HG02623 (cell line): ENCODE measurements around the gene ELOVL3.
A peak's percentile ranks its signal among the peaks of the same experiment; 100 is the strongest.
"Not testable (repeated sequence)": the region's sequence is repeated elsewhere in the genome, so short reads cannot be mapped to it uniquely, and the experiment has no call there.

Experiments used
- ATAC-seq: cut with Tn5 transposase; IDR thresholded peaks from one replicate; pipeline ENCODE4 v1.9.1; 2021; ENCODE audit warnings: moderate library complexity; ENCODE audit not compliant: unreplicated experiment

The ELOVL3 gene

DNA sequence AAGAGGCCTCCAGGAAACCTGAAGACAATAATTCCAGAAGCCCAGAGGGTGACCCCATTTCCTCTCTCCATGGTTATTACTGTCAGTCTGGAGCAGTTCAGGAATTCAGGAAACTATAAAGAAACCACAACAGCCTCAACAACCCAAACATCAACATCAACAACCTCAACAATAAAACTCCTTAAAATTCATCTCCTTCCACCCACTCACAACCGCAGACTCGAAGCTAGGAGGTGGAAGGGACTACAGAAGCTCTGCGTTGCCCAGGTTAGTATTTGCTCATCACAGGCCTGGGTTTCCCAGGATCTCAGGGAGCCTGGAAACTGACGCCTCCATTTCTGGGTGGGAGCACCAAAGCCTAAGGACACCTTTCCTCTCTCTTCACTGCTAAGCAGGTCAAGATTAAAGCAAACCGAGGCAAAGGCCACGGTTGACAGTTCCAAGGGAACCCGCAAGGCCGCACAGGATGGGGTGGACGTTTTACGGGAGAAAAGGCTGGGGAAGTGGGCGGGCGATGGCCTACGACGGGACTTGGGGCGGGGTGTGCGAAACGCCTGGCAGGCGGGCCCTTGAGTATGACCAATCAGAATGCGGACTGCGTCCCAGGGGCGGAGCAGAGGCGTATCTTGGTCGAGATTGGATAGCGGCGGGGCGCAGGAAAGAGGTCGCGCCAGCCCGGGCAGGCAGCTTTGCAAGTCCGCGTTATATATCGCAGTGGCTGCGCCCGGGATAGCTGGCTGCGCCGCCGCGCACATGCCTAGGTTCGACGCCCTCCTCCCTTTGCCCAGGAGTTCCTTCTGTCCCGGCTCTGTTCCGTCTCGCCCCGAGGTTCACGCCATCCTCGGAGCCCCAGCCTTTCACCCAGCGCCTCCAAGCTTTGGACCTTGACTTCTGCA is at the start of gene ELOVL3:
Gene ELOVL3, plus strand, starts transcription at position 654 of the 896 bp plus-strand sequence. CDS start 250 bp downstream, outside the sequence.
- peak; percentile 88 for ATAC-seq

- ATAC-seq = no peak
Measured at GRCh38 chr10:102184606-102185005, 41.5 kb upstream of the ELOVL3 start.

DNA sequence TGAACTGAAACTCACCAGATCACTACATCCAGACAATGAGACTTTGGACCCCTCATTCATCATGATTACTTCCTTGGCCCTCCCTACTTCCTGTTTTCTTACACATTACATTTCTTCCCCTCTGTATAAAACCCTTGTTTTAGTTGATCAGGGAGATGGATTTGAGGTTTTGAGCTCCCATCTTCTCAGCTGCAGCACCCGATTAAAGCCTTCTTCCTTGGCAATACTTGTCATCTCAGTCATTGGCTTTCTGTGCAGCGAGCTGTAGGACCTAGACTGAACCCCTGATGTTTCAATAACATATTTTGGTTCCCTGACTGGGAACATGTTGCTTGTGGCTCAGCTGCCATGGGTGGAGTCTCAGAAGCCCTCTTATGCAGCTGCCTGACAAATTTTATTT is 40.8 kb upstream of the ELOVL3 start:
- ATAC-seq = no peak

DNA sequence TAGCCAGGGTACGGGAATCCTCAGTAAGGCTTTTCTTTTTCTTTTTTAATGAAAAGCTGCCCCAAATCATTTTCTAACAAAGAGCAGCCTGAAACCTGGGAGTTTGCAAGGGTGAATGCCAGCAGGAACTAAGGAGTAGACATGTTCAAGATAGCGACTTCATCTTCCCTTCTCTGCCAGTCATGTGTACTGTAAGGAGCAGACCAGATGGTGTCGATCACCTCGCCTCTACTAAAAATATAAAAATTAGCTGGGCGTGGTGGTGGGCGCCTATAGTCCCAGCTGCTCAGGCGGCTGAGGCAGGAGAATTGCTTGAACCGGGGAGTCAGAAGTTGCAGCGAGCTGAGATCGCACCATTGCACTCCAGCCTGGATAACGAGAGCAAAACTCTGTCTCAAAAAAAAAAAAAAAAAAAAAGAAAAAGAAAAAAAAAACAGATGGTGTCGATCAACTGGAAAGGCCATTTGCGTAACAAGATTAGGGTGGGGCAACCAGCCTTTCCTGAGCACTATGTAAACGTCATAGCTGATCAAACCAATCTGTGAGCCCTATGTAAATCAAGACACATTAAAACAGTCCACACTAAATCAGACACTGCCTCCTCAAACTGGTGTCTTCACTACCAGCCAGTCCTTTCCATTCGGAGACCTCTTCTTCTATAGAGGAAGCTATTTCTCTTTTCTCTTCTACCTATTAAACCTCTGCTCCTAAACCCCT is 40.1 kb upstream of the ELOVL3 start:
- ATAC-seq = no peak

DNA sequence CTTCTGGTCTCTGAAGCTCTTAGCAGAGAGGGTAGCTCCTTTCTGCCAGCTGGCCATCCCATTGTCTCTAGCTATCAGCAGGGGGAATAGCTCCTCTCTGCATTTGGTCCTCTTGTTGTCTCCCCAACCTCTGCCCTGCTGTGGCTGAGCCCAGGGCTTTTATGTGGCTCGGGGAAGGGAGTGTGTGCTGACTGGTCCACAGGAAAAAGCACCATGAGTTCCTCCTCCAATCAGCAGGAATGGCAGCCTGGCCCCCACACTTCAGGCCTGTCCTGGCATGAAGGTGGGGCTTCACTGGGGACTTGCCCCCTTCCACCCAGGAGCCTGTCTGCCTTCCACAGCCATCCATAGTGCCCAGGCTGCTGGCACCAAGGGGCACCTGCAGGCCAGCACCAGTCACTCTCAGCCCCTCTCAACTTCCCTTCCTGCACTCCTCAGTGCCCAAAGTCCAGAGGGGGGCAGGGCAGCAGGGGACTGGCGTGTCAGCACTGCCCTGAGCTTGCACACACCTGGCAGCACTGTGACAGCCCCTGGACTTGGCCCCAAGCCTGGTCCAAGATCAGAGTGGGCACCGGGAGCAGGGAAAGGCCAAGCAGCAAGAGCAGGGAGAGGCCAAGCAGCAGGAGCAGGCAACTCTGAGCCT is 37.7 kb upstream of the ELOVL3 start:
- ATAC-seq = no peak

DNA sequence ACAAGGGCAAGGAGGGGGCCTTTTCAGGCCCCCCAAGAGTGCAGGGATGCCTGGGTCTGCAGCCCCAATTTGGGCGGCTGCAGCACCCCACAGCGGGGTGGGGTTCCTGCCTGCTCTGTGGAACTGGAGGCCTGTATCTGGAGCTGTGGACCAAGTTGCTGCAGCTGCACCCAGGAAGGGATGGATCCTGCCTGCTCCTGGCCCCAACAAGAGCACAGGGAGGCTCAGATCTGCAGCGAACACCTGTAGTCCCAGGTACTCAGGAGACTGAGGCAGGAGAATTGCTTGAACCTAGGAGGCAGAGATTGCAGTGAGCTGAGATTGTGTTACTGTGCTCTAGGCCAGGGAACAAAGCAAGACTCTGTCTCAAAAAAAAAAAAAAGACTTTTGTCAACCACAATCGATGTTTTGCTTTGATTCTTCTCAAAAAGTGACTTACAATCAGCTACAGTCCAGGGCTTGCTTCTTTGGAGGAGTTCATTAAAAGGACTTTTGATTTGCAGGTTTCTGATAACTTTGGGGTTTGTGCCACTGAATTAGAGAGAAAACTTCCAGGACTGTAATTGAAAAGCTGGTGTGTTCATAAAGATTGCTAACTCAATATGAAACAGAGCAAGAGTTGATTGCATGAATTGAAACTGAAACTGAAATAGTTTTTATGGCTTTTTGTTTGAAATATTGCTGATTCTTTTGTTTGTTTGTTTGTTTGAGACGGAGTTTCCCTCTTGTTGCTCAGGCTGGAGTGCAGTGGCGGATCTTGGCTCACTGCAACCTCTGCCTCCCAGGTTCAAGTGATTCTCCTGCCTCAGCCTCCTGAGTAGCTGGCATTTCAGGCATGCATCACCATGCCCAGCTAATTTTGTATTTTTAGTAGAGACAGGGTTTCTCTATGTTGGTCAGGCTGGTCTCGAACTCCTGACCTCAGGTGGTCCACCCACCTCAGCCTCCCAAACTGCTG is 36.9 kb upstream of the ELOVL3 start:
- not testable (repeated sequence) for ATAC-seq

- no peak for ATAC-seq
Measured at GRCh38 chr10:102191956-102192355, 34.1 kb upstream of the ELOVL3 start.

- no peak for ATAC-seq
Measured at GRCh38 chr10:102195296-102195870, 30.7 kb upstream of the ELOVL3 start.

GRCh38 chr10:102196893-102197292 is 29.2 kb upstream of the ELOVL3 start:
- ATAC-seq = no peak

GRCh38 chr10:102198027-102198426 is 28.1 kb upstream of the ELOVL3 start:
- no peak for ATAC-seq

DNA sequence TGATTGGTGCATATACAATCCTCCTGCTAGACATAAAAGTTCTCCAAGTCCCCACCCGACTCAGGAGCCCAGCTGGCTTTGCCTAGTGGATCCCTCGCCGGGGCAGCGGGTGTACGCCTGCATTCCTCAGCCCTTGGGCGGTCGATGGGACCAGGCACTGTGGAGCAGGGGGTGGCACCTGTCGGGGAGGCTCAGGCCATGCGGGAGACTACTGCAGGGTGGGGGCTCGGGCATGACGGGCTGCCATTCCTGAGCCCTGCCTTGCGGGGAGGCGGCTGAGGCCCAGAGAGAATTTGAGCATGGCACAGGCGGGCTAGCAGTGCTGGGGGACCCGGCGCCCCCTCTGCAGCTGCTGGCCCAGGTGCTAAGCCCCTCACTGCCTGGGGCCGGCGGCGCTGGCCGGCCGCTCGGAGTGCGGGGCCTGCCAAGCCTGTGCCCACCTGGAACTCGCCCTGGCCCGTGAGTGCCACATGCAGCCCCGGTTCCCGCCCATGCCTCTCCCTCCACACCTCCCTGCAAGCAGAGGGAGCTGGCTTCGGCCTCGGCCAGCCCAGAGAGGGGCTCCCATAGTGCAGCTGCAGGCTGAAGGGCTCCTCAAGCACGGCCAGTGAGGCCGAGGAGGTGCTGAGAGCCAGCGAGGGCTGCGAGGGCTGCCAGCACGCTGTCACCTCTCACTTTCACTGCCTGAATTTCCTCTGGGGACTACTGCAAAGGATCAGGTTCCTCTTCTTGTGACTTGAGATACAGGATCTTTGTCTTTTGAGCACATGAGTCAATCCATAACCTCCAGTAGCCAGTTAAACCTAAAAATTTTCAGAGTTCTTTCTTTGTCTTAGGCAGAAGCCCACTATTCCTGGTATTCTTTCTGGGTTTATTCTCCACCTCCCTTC is 25.1 kb upstream of the ELOVL3 start:
- no peak for ATAC-seq

DNA sequence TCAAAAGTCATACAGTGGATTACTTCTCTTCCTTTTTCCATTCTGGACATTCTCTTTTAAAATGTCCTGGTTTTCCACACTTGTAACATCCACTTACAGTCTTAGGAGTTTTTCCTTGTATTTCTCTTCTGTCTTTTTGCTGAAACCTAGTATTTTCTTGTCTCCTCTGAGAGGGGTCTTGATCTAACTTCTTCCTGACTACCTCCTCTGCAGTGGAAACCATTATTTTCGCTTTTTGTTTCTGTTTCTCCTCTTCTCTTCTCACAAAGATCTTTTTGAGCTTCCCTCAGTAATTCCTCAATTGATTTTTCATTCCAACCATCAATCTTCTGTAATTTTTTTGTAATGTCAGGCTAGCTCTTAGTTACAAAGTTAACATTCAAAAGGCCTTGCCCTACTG is 23.7 kb upstream of the ELOVL3 start:
- no peak for ATAC-seq

GRCh38 chr10:102208311-102209035 is 17.6 kb upstream of the ELOVL3 start:
- ATAC-seq = no peak

- no peak for ATAC-seq
Measured at GRCh38 chr10:102211615-102212299, 14.3 kb upstream of the ELOVL3 start.

DNA sequence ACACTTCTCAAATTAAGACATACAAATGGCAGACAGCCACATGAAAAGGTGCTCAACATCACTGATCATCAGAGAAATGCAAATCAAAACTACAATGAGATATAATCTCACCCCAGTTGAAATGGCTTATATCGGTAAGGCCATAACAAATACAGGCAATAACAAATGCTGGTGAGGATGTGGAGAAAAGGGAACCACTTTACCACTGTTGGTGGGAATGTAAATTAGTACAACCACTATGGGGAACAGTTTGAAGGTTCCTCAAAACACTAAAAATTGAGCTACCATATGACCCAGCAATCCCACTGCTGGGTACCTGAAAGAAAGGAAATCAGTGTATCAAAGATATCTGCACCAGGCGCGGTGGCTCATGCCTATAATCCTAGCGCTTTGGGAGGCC is 12.5 kb upstream of the ELOVL3 start:
- not testable (repeated sequence) for ATAC-seq

GRCh38 chr10:102219370-102219769 is 6.7 kb upstream of the ELOVL3 start:
- ATAC-seq = no peak

DNA sequence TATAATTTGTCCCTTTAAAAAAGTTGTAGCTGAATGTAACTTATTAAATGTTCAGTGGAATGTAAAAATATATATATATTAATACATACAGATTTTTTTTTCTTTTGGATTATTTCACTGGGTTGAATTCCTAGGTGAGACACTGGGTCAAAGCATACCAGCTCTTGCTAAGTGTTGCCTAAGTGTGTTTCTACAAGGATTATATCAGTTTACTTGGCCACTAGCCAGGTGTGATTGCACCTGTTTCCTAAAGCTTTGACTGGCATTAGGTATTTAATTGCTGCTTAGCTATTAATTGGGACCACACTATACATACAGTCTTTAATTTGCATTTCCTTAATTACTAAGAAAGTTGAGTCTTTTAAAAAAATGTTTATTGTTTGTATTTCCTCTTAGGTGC is 5.5 kb upstream of the ELOVL3 start:
- ATAC-seq = no peak

- no peak for ATAC-seq
Measured at GRCh38 chr10:102222797-102223196, 3.3 kb upstream of the ELOVL3 start.
